ENCODE results near the gene MARK3.

The MARK3 gene

GRCh38 chr14:103443111-103443510 is 57.9 kb downstream of the MARK3 start:
- no peak for ATAC-seq

GRCh38 chr14:103444837-103445524 is 59.8 kb downstream of the MARK3 start:
- peak in 1 of 2 donors; percentile 28 for ATAC-seq

GRCh38 chr14:103445806-103446205 is 60.6 kb downstream of the MARK3 start:
- ATAC-seq: no peak

- ATAC-seq: no peak
Measured at GRCh38 chr14:103448097-103448496, 62.9 kb downstream of the MARK3 start.

- ATAC-seq: no peak
Measured at GRCh38 chr14:103449634-103450161, 64.5 kb downstream of the MARK3 start.

- ATAC-seq: no peak
Measured at GRCh38 chr14:103450416-103450815, 65.2 kb downstream of the MARK3 start.

- no peak for ATAC-seq
Measured at GRCh38 chr14:103451401-103451800, 66.2 kb downstream of the MARK3 start.

- no peak for ATAC-seq
Measured at GRCh38 chr14:103453791-103454190, 68.6 kb downstream of the MARK3 start.

GRCh38 chr14:103456167-103456835 is 71.1 kb downstream of the MARK3 start:
- ATAC-seq: no peak

GRCh38 chr14:103460415-103460814 is 75.2 kb downstream of the MARK3 start:
- ATAC-seq: no peak

- no peak for ATAC-seq
Measured at GRCh38 chr14:103463149-103463548, 77.9 kb downstream of the MARK3 start.

- no peak for ATAC-seq
Measured at GRCh38 chr14:103463851-103464250, 78.6 kb downstream of the MARK3 start.

- no peak for ATAC-seq
Measured at GRCh38 chr14:103472939-103473338, 87.7 kb downstream of the MARK3 start.

- ATAC-seq: no peak
Measured at GRCh38 chr14:103474893-103475292, 89.7 kb downstream of the MARK3 start.

GRCh38 chr14:103476065-103476464 is 90.8 kb downstream of the MARK3 start:
- no peak for ATAC-seq

GRCh38 chr14:103476631-103477030 is 91.4 kb downstream of the MARK3 start:
- no peak for ATAC-seq

GRCh38 chr14:103480595-103480994 is 95.4 kb downstream of the MARK3 start:
- ATAC-seq: peak; percentile 76 to 79

- peak in 1 of 2 donors; percentile 27 for ATAC-seq
Measured at GRCh38 chr14:103483600-103483999, 98.4 kb downstream of the MARK3 start.

- no peak for ATAC-seq
Measured at GRCh38 chr14:103485504-103485903, 100.3 kb downstream of the MARK3 start.

- no peak for ATAC-seq
Measured at GRCh38 chr14:103488071-103488470, 102.9 kb downstream of the MARK3 start.

- no peak for ATAC-seq
Measured at GRCh38 chr14:103488960-103489359, 103.7 kb downstream of the MARK3 start.

GRCh38 chr14:103489621-103490020 is 104.4 kb downstream of the MARK3 start:
- ATAC-seq: no peak

- no peak for ATAC-seq
Measured at GRCh38 chr14:103491691-103492090, 106.5 kb downstream of the MARK3 start.

Measured in activated CD4-positive, CD25-positive, alpha-beta regulatory T cell treated with anti-CD3 and anti-CD28 coated beads, Interleukin-2, amount 50 U/mL, for 24 hours (primary cell).